GM19467 (cell line): ENCODE measurements around the gene NR5A2.
A peak's percentile ranks its signal among the peaks of the same experiment; 100 is the strongest.

Experiments used
- ATAC-seq: cut with Tn5 transposase; IDR thresholded peaks from one replicate; pipeline ENCODE4 v1.9.1; 2021; ENCODE audit warnings: mild to moderate bottlenecking, moderate library complexity; ENCODE audit not compliant: unreplicated experiment

NR5A2 gene

GRCh38 chr1:200062143-200062542 is 34.6 kb downstream of the NR5A2 start:
- ATAC-seq, result no peak

GRCh38 chr1:200072636-200073285 is 45.3 kb downstream of the NR5A2 start:
- ATAC-seq, result peak; percentile 91

DNA sequence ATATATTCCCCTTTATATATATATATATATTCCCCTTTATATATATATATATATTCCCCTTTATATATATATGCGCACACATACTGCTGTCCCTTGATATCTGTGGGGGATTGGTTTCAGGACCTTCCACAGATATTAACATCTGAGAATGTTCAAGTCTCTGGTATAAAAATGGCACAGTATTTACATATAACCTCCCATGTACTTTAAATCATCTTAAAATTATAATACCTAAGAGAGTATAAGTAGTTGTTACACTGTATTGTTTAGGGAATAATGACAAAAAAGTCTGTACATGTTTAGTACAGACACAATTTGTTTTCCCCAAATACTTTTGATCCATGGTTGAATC is 45.8 kb downstream of the NR5A2 start:
- ATAC-seq, result peak; percentile 21

DNA sequence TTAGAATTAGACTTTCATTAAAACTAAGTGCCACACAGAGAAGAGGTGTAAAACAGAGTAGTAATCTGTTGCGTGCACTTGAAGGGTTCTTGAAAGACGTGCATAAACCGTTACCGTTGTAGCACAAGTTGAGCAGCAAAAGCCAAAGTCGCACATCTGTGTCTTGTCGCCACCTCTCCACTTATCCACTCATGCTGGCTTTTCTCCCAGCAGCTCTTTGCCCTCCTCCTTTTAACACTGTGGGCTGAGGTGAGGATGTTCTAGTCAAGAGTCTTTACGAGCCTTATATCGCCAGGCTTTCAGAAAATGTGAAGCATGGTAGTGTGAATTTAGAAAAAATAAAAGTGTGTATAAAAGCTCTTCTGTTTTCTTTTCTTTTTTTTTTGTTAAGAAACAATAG is 48.0 kb downstream of the NR5A2 start:
- no peak for ATAC-seq

GRCh38 chr1:200075938-200076546 is 48.5 kb downstream of the NR5A2 start:
- ATAC-seq, result no peak

GRCh38 chr1:200079232-200079940 is 51.9 kb downstream of the NR5A2 start:
- no peak for ATAC-seq

GRCh38 chr1:200081151-200081968 is 53.9 kb downstream of the NR5A2 start:
- no peak for ATAC-seq

DNA sequence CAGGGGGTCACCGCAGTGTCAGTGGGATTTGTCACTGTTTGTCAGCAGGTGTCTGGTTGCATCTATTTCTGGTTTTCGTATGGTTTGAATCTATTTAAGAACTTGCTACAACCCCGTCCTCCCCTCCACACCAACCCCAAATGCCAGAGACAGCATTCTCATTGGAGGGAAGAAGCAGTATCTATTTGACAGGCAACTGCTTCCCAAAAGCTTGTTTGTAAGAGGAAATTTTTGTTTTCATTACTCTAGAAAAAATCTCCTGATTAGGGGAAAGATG is 54.4 kb downstream of the NR5A2 start:
- ATAC-seq, result no peak

GRCh38 chr1:200082329-200082728 is 54.8 kb downstream of the NR5A2 start:
- no peak for ATAC-seq

DNA sequence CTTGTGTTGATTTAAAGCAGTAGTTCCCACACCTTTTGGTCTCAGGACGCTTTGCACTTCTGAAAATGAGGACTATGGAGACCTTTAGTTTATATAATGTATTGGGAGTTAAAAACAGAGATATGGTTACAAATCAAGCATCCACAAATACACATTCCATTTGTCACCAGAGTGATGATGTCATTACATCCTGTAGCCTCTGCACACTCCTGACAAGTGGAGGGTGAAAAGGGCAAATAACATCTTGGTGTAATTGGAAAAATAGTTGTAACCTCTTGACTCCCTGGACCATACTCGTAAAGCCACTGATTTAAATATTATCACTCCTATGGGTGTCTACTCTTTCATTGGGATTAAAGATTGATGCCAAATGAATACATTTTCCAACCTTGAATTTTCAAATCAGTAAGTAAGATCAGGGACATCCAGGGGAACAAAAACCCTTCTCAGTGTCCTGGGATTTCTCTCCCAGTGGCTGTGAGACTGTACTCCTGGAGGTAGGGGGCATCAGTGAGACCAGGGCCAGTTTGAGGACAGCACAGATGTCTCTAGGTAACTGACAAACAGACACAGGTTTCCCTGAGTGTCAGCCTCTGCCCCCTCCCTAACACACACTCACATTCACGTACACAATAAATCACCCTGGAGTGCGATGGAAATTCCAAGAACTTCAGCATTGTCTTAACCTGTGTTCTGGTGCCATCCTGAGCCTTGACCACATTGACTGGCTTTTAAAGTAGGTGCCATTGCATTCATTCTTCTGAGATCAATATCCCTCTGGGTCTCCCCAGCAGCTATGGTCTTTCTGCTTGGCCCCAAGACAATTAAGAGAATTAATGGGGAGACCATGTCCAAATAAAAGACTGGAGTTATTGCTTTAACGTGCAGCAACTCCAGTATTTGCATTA is 63.0 kb downstream of the NR5A2 start:
- ATAC-seq, result no peak

DNA sequence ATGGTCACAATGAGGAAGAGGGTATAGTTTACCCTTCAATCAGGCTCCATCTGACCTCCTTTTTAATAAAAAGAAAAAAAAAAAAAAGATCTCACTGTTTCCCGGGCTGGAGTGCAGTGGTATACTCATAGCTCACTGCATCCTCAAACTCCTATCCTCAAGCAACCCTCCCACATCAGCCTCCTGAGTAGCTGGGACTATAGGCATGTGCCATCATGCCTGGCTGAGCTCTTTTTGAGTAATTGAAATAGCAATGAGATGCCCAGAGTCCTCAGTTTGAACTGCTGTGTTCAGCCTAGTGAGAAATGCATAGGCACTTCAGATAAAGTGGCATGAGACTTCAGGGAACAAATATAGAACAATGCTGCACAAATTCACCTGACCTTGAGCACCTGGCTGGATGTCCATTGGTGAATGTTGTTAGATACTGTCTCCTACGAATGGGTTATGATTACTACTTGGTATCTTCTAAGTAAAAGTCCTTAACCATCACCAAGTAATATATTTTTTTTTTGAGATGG is 67.6 kb downstream of the NR5A2 start:
- no peak for ATAC-seq

DNA sequence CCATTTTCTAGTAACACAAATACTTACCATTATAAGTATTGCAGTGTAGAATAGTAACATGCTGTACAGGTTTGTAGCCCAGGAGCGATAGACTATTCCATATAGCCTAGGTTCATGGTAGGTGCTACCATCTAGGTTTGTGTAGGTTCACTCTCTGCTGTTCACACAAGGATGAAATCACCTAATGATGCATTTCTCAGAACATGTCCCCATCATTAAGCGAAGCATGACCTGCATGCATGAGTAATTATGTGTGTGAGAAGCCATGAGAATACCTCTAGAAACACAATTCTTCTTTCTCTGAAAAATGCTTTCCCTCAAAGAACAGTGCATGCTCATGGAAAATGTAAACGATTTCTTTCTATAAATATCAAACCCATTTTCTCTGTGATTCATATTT is 69.3 kb downstream of the NR5A2 start:
- ATAC-seq, result no peak

- no peak for ATAC-seq
These were observed 71.5 kb downstream of the NR5A2 start for GRCh38 chr1:200099040-200099439.

GRCh38 chr1:200103966-200104583 is 76.6 kb downstream of the NR5A2 start:
- ATAC-seq, result no peak

DNA sequence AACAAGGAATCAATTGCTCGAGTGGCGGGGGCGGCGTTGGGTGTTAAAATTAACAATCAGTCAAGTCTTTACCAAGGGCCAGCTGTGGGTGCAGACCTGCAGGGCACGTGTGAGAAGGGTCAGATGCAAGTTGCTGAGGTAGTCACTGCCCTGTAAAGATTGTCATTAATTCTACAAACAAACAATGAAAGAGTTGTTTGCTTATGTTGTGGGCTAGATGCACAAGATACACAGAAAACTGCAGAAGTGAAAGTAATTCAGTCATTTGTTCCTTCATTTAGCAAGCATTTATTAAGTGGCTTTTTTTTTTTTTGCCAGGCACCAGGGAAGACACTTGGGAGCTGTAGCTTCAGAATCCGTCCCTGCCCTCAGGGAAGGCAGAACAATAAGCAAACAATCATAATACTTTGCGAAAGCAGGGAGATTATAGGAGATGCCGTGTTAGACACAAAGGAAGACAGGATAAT is 79.5 kb downstream of the NR5A2 start:
- no peak for ATAC-seq

DNA sequence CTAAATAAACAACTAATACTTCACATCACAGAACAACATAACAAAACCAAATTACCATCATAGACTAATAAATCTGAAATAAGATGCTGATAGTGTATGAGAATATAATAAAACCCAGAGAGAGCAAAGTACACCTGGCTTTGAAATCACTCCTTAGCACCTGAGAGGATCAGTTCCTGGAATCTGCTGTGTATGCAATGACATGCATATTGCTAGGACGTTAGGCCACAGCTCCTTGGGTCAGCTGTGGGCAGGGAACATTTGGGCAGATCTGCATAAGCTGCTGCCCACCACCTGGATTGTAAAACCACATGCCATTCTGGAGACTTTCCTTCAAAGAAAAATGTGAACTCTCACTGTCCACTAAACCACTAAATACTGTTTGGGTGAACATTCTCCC is 81.1 kb downstream of the NR5A2 start:
- no peak for ATAC-seq

DNA sequence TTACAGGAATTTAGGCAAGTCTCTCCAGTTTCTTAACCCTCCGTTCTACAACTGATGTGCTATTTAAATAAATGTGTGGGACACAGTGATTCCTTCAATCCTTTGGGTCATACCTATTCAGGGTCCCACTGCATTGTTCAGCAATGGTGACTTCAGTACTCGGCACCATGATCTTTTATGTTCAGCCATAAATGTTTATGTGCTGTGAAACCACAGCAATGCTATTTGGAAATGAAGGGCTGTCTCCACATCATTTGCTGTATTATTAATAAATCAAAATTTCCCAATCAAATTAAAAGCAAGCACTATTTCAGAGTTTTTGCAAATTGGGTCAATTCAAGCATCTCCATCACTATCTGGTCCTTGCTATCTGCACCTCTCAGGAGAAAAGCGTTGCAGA is 84.8 kb downstream of the NR5A2 start:
- ATAC-seq, result no peak

- ATAC-seq, result no peak
These were observed 88.0 kb downstream of the NR5A2 start for GRCh38 chr1:200115532-200115931.

GRCh38 chr1:200116324-200116723 is 88.8 kb downstream of the NR5A2 start:
- ATAC-seq, result no peak
